ENCODE measurements around the gene DEPDC7.

The DEPDC7 gene

DNA sequence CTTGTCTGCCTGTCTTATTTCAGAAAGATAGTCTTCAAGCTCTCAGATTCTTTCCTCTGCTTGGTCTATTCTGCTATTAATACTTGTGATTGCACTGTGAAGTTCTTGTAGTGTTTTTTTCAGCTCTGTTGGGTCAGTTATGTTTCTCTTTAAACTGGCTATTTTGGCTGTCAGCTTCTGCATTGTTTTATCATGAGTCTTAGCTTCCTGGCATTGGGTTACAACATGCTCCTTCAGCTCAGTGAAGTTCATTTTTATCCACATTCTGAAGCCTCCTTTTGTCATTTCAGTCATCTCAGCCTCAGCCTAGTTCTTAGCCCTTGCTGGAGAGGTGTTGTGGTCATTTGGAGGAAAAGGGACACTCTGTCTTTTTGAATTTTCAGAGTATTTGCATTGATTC lies 15.5 kb upstream of the DEPDC7 start:
- no peaks in the 10 kb centered on the region for H3K36me3 ChIP-seq (ENCODE audit: control insufficient read depth in 2 of 2, insufficient read depth in 2 of 2, low read length in 2 of 2)
- no peaks in the 10 kb centered on the region for H3K27me3 ChIP-seq (ENCODE audit: control insufficient read depth in 1 of 2, insufficient read depth in 2 of 2, low read length in 2 of 2)
- H3K9me3 ChIP-seq (ENCODE audit: control insufficient read depth in 2 of 2, low read length in 2 of 2): no peaks in the 10 kb centered on the region
- H3K4me3 ChIP-seq (ENCODE audit: low read length in 2 of 2): no peak overlapping the region
- H3K27ac ChIP-seq (ENCODE audit: low read length): no peak overlapping the region
- H3K4me1 ChIP-seq (ENCODE audit: control insufficient read depth, insufficient read depth, low read length): no peaks in the 10 kb centered on the region
- H3K9ac ChIP-seq (ENCODE audit: low read length in 2 of 2): no peak overlapping the region

GRCh38 chr11:33001281-33001680 lies 14.4 kb upstream of the DEPDC7 start:
- Histone ChIP-seq H3K27ac (ENCODE audit: low read length) (no peak overlapping the region), H3K9me3 (ENCODE audit: control insufficient read depth in 2 of 2, low read length in 2 of 2) (no peaks in the 10 kb centered on the region), H3K27me3 (ENCODE audit: control insufficient read depth in 1 of 2, insufficient read depth in 2 of 2, low read length in 2 of 2) (no peaks in the 10 kb centered on the region), H3K4me1 (ENCODE audit: control insufficient read depth, insufficient read depth, low read length) (no peaks in the 10 kb centered on the region), H3K4me3 (ENCODE audit: low read length in 2 of 2) (no peak overlapping the region), H3K36me3 (ENCODE audit: control insufficient read depth in 2 of 2, insufficient read depth in 2 of 2, low read length in 2 of 2) (no peaks in the 10 kb centered on the region), H3K9ac (ENCODE audit: low read length in 2 of 2) (no peak overlapping the region)

- no peaks in the 10 kb centered on the region for H3K9me3 ChIP-seq (ENCODE audit: control insufficient read depth in 2 of 2, low read length in 2 of 2)
- no peaks in the 10 kb centered on the region for H3K4me1 ChIP-seq (ENCODE audit: control insufficient read depth, insufficient read depth, low read length)
Measured at GRCh38 chr11:33001751-33002542, 13.7 kb upstream of the DEPDC7 start.

DNA sequence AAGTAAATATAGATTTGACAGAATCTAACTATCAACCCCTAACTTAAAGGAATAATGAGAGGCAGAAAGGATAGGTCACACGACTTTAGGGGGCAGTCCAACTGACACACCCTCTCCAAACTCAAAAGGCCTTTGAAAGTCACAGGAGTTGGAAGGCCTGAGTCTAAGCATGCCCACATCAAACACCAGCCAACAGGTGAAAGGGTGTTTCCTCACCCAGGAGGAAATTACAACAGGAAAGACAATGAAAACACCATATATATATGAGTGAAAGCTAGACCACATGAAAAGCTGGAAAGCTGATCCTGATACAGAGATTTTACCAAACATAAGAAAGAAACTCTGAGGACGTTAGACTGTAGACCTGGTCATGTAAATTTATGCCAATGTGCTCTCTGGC lies 10.5 kb upstream of the DEPDC7 start:
- H3K4me1 ChIP-seq (ENCODE audit: control insufficient read depth, insufficient read depth, low read length): no peaks in the 10 kb centered on the region
- no peaks in the 10 kb centered on the region for H3K27me3 ChIP-seq (ENCODE audit: control insufficient read depth in 1 of 2, insufficient read depth in 2 of 2, low read length in 2 of 2)
- H3K27ac ChIP-seq (ENCODE audit: low read length): no peak overlapping the region
- H3K9me3 ChIP-seq (ENCODE audit: control insufficient read depth in 2 of 2, low read length in 2 of 2): no peaks in the 10 kb centered on the region
- H3K36me3 ChIP-seq (ENCODE audit: control insufficient read depth in 2 of 2, insufficient read depth in 2 of 2, low read length in 2 of 2): no peaks in the 10 kb centered on the region
- H3K4me3 ChIP-seq (ENCODE audit: low read length in 2 of 2): no peak overlapping the region
- H3K9ac ChIP-seq (ENCODE audit: low read length in 2 of 2): no peak overlapping the region

More at GRCh38 chr11:33001751-33002542, 13.7 kb upstream of the DEPDC7 start:
- H3K27ac ChIP-seq (ENCODE audit: low read length): no peak overlapping the region
- no peak overlapping the region for H3K4me3 ChIP-seq (ENCODE audit: low read length in 2 of 2)
- H3K27me3 ChIP-seq (ENCODE audit: control insufficient read depth in 1 of 2, insufficient read depth in 2 of 2, low read length in 2 of 2): no peaks in the 10 kb centered on the region
- H3K36me3 ChIP-seq (ENCODE audit: control insufficient read depth in 2 of 2, insufficient read depth in 2 of 2, low read length in 2 of 2): no peaks in the 10 kb centered on the region
- H3K9ac ChIP-seq (ENCODE audit: low read length in 2 of 2): no peak overlapping the region

DNA sequence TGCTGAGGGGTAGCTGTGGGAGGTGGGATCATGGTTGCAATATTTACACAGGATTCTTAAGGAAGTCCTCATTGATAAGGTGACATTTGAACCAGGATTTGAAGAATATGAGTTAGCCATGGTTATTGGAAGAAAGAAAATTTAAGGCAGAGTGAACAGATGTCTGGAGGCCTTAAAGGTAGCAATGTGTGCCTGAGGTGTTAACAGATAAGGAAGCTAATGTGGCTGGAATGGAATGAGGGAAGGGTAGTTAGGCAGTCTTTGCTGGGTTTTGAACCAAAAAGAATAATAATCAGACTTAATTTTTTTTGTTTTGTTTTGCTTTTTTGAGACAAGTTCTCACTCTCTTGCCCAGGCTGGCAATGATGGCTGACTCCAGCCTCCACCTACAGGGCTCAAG lies 9.7 kb upstream of the DEPDC7 start:
- no peaks in the 10 kb centered on the region for H3K27me3 ChIP-seq (ENCODE audit: control insufficient read depth in 1 of 2, insufficient read depth in 2 of 2, low read length in 2 of 2)
- no peaks in the 10 kb centered on the region for H3K9me3 ChIP-seq (ENCODE audit: control insufficient read depth in 2 of 2, low read length in 2 of 2)
- no peaks in the 10 kb centered on the region for H3K4me1 ChIP-seq (ENCODE audit: control insufficient read depth, insufficient read depth, low read length)
- H3K27ac ChIP-seq (ENCODE audit: low read length): no peak overlapping the region
- H3K9ac ChIP-seq (ENCODE audit: low read length in 2 of 2): no peak overlapping the region
- no peaks in the 10 kb centered on the region for H3K36me3 ChIP-seq (ENCODE audit: control insufficient read depth in 2 of 2, insufficient read depth in 2 of 2, low read length in 2 of 2)
- H3K4me3 ChIP-seq (ENCODE audit: low read length in 2 of 2): no peak overlapping the region

DNA sequence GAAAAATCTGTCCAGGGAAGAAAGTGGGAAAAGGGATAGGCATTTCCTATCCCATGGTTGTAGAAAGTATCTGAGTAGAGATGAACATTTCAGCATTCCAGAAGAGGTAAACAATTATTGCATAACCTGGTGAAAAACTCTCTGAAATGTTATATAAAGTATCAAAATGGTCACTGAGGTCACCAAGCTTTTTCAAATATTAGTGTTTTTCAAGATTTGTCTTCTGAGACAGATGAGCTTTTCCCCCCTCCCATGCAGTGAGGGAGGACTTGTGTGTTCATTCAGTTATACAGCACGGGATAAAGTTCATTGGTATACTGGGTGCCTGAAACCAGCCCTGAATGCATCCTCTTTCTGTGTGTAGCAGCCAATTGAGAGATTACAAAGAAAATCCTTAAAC lies 1.9 kb upstream of the DEPDC7 start:
- peaks cover 10% of the 10 kb centered on the region for H3K4me1 ChIP-seq (ENCODE audit: control insufficient read depth, insufficient read depth, low read length)

DNA sequence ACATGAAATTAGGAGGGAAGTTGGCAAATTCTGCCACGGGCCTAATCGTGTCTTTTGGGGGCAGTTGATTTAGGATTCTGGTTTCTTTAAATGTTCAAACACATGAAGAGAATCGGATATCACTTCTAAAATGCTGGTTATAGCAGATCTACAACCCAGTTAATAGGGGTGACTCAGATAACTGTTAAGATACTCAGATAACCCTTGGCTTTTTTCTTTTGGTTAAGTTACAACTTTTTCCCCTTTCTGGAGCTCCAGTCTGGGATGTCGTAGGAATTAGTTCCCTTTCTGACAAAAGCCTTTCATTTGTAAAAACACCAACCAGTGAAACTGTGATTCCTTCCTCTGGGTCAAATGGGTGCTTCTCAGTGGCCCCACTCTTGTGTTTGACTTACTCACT lies 976 bp downstream of the DEPDC7 start:
- Histone ChIP-seq H3K9ac (ENCODE audit: low read length in 2 of 2) (peak overlapping the region; percentile 49 to 68), H3K27me3 (ENCODE audit: control insufficient read depth in 1 of 2, insufficient read depth in 2 of 2, low read length in 2 of 2) (no peaks in the 10 kb centered on the region), H3K9me3 (ENCODE audit: control insufficient read depth in 2 of 2, low read length in 2 of 2) (no peaks in the 10 kb centered on the region), H3K4me1 (ENCODE audit: control insufficient read depth, insufficient read depth, low read length) (peaks cover 10% of the 10 kb centered on the region), H3K4me3 (ENCODE audit: low read length in 2 of 2) (peak overlapping the region; percentile 81 to 82), H3K27ac (ENCODE audit: low read length) (peak overlapping the region; percentile 46), H3K36me3 (ENCODE audit: control insufficient read depth in 2 of 2, insufficient read depth in 2 of 2, low read length in 2 of 2) (no peaks in the 10 kb centered on the region)

More for the DNA sequence above, 1.9 kb upstream of the DEPDC7 start:
- Histone ChIP-seq H3K9ac (ENCODE audit: low read length in 2 of 2) (no peak overlapping the region), H3K36me3 (ENCODE audit: control insufficient read depth in 2 of 2, insufficient read depth in 2 of 2, low read length in 2 of 2) (no peaks in the 10 kb centered on the region), H3K4me3 (ENCODE audit: low read length in 2 of 2) (no peak overlapping the region), H3K27me3 (ENCODE audit: control insufficient read depth in 1 of 2, insufficient read depth in 2 of 2, low read length in 2 of 2) (no peaks in the 10 kb centered on the region), H3K27ac (ENCODE audit: low read length) (no peak overlapping the region), H3K9me3 (ENCODE audit: control insufficient read depth in 2 of 2, low read length in 2 of 2) (no peaks in the 10 kb centered on the region)

- no peak overlapping the region for H3K27ac ChIP-seq (ENCODE audit: low read length)
- H3K9me3 ChIP-seq (ENCODE audit: control insufficient read depth in 2 of 2, low read length in 2 of 2): no peaks in the 10 kb centered on the region
- H3K4me3 ChIP-seq (ENCODE audit: low read length in 2 of 2): peak overlapping the region in 1 of 2 donors; percentile 81
- H3K9ac ChIP-seq (ENCODE audit: low read length in 2 of 2): no peak overlapping the region
- H3K27me3 ChIP-seq (ENCODE audit: control insufficient read depth in 1 of 2, insufficient read depth in 2 of 2, low read length in 2 of 2): no peaks in the 10 kb centered on the region
- H3K4me1 ChIP-seq (ENCODE audit: control insufficient read depth, insufficient read depth, low read length): peaks cover 10% of the 10 kb centered on the region
- H3K36me3 ChIP-seq (ENCODE audit: control insufficient read depth in 2 of 2, insufficient read depth in 2 of 2, low read length in 2 of 2): no peaks in the 10 kb centered on the region
Measured at GRCh38 chr11:33017478-33017877, 1.8 kb downstream of the DEPDC7 start.

- Histone ChIP-seq H3K27me3 (ENCODE audit: control insufficient read depth in 1 of 2, insufficient read depth in 2 of 2, low read length in 2 of 2) (no peaks in the 10 kb centered on the region), H3K9me3 (ENCODE audit: control insufficient read depth in 2 of 2, low read length in 2 of 2) (no peaks in the 10 kb centered on the region), H3K4me3 (ENCODE audit: low read length in 2 of 2) (no peak overlapping the region), H3K9ac (ENCODE audit: low read length in 2 of 2) (no peak overlapping the region), H3K4me1 (ENCODE audit: control insufficient read depth, insufficient read depth, low read length) (peaks cover 10% of the 10 kb centered on the region), H3K27ac (ENCODE audit: low read length) (no peak overlapping the region), H3K36me3 (ENCODE audit: control insufficient read depth in 2 of 2, insufficient read depth in 2 of 2, low read length in 2 of 2) (no peaks in the 10 kb centered on the region)
Measured at GRCh38 chr11:33017965-33018364, 2.3 kb downstream of the DEPDC7 start.

- Histone ChIP-seq H3K36me3 (ENCODE audit: control insufficient read depth in 2 of 2, insufficient read depth in 2 of 2, low read length in 2 of 2) (no peaks in the 10 kb centered on the region), H3K4me3 (ENCODE audit: low read length in 2 of 2) (no peak overlapping the region), H3K4me1 (ENCODE audit: control insufficient read depth, insufficient read depth, low read length) (peaks cover 10% of the 10 kb centered on the region), H3K27me3 (ENCODE audit: control insufficient read depth in 1 of 2, insufficient read depth in 2 of 2, low read length in 2 of 2) (no peaks in the 10 kb centered on the region), H3K9me3 (ENCODE audit: control insufficient read depth in 2 of 2, low read length in 2 of 2) (no peaks in the 10 kb centered on the region), H3K27ac (ENCODE audit: low read length) (no peak overlapping the region), H3K9ac (ENCODE audit: low read length in 2 of 2) (no peak overlapping the region)
Measured at GRCh38 chr11:33018840-33019239, 3.2 kb downstream of the DEPDC7 start.

DNA sequence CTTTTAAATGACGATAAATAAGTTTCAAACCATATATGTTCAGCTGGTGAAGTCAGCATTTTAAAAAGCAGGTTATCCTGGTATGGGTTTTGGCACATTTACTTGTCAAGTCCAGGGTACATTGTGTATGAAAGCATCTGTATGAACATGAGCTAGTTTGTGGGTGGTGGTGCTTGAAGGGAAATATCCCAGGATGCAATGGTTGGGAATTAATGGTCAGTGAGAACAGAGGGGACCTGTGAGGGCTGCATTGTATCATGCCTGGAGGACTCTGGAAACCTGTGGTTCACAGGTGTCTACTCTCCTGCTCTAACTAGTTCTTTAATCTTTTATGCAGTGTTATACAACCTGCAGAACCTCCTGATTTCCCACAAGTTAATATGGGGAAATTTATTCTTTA lies 5.8 kb downstream of the DEPDC7 start:
- no peak overlapping the region for H3K27ac ChIP-seq (ENCODE audit: low read length)
- H3K27me3 ChIP-seq (ENCODE audit: control insufficient read depth in 1 of 2, insufficient read depth in 2 of 2, low read length in 2 of 2): no peaks in the 10 kb centered on the region
- H3K9ac ChIP-seq (ENCODE audit: low read length in 2 of 2): no peak overlapping the region
- no peak overlapping the region for H3K4me3 ChIP-seq (ENCODE audit: low read length in 2 of 2)
- no peaks in the 10 kb centered on the region for H3K9me3 ChIP-seq (ENCODE audit: control insufficient read depth in 2 of 2, low read length in 2 of 2)
- peaks cover under 1% of the 10 kb centered on the region for H3K4me1 ChIP-seq (ENCODE audit: control insufficient read depth, insufficient read depth, low read length)
- no peaks in the 10 kb centered on the region for H3K36me3 ChIP-seq (ENCODE audit: control insufficient read depth in 2 of 2, insufficient read depth in 2 of 2, low read length in 2 of 2)

All from stomach smooth muscle (tissue), 2 donors.